GM12878 (cell line): ENCODE data around the gene TBC1D8. TPM values are rescaled to one million over a fixed set of nuclear protein-coding genes. Genes with fewer than 3 reads are reported as not detected.
A peak's percentile ranks its signal among the peaks of the same experiment; 100 is the strongest.

ENCODE experiments used
- ATAC-seq: fragments of 200-7000 bp; cut with Tn5 transposase; 3 replicates; pipeline ENCODE4 v1.9.1; 2020; ENCODE audit warnings: mild to moderate bottlenecking, moderate library complexity
- BruUV-seq: library from RNA; stranded (reverse); fragments of 400-500 nt; replicated peaks from 2 replicates; lab custom pipeline; 2021; lab: Mats Ljungman, UMichigan
- CTCF ChIA-PET: fragments of 300-600 bp; sonication (Branson Sonifier 250); formaldehyde crosslinking; extraction: SDS; loops from one replicate; lab custom pipeline; 2021; ENCODE audit warnings: inconsistent platforms; lab: Yijun Ruan, JAX
- POLR2A ChIA-PET: fragments of 350-600 bp; formaldehyde crosslinking; extraction: SDS; loops from one replicate; lab custom pipeline; 2021; ENCODE audit warnings: inconsistent platforms; lab: Charles Lee
- RAD21 ChIA-PET: fragments of 300-600 bp; sonication (Branson Sonifier 250); formaldehyde crosslinking; loops from one replicate; lab custom pipeline; 2023; ENCODE audit warnings: antibody characterized with exemption; ENCODE audit not compliant: unreplicated experiment; lab: Charles Lee
- SMC1A ChIA-PET: fragments of 300-600 bp; sonication (Branson Sonifier 250); formaldehyde crosslinking; loops from one replicate; lab custom pipeline; 2023; ENCODE audit not compliant: unreplicated experiment, uncharacterized antibody; lab: Charles Lee
- DNase-seq: peaks from one replicate; pipeline ENCODE4 v3.0.0-alpha.2; 2011; ENCODE audit warnings: low read depth, low spot score
- FAIRE-seq: peaks from 3 replicates; lab custom pipeline; 2011; peaks lifted over from hg19 to GRCh38; lab: Jason Lieb, UNC
- H2AFZ ChIP-seq: 2 replicates; pipeline ENCODE4 v1.6.0; 2011; ENCODE audit warnings: low read depth, low read length, control low read depth; ENCODE audit not compliant: control insufficient read depth
- H3K27ac ChIP-seq: 2 replicates; pipeline ENCODE4 v1.5.1; 2011; ENCODE audit warnings: control low read depth; ENCODE audit not compliant: control insufficient read depth, insufficient read depth
- H3K27me3 ChIP-seq, 2 experiments: replicated peaks in 1 of 2; 2 replicates each; pipeline versions ENCODE4 v1.6.0 to v1.6.1; 2011; ENCODE audit warnings: low read length in 1 of 2; ENCODE audit not compliant: control insufficient read depth in 2 of 2, insufficient read depth in 2 of 2
- H3K36me3 ChIP-seq, 2 experiments: 2 replicates each; pipeline ENCODE4 v1.5.1; 2011; ENCODE audit warnings: low read length in 1 of 2; ENCODE audit not compliant: control insufficient read depth in 2 of 2, insufficient read depth in 2 of 2
- H3K4me1 ChIP-seq: 2 replicates; pipeline ENCODE4 v1.6.1; 2011; ENCODE audit warnings: mild to moderate bottlenecking, low read length, moderate library complexity, mixed read lengths; ENCODE audit not compliant: control insufficient read depth, insufficient read depth
- H3K4me2 ChIP-seq: 2 replicates; pipeline ENCODE4 v1.6.0; 2011; ENCODE audit warnings: control low read depth; ENCODE audit not compliant: control insufficient read depth, insufficient read depth
- H3K4me3 ChIP-seq: fragments of 200-600 bp; sonication (generic); 2 replicates; pipeline ENCODE4 v1.5.1; 2016
- H3K79me2 ChIP-seq: 2 replicates; pipeline ENCODE4 v1.6.0; 2011; ENCODE audit warnings: low read length; ENCODE audit not compliant: control insufficient read depth, insufficient read depth
- H3K9ac ChIP-seq: 2 replicates; pipeline ENCODE4 v1.8.0; 2011; ENCODE audit warnings: low read length, control low read depth, mixed read lengths; ENCODE audit not compliant: control insufficient read depth, insufficient read depth
- H3K9me3 ChIP-seq: replicated peaks from 3 replicates; pipeline ENCODE4 v1.5.1; 2011; ENCODE audit warnings: mild to moderate bottlenecking, low read length; ENCODE audit not compliant: control insufficient read depth, insufficient read depth
- H4K20me1 ChIP-seq: 2 replicates; pipeline ENCODE4 v1.6.0; 2011; ENCODE audit not compliant: control insufficient read depth, insufficient read depth
- CBX5 ChIP-seq: sonication (generic); IDR thresholded peaks from 2 replicates; pipeline ENCODE4 v1.6.1; 2016; ENCODE audit warnings: low read depth, moderate library complexity, mild to moderate bottlenecking, inconsistent platforms
- CEBPZ ChIP-seq: fragments of 150-350 bp; IDR thresholded peaks from 2 replicates; pipeline ENCODE4 v1.6.1; 2016; ENCODE audit warnings: low read depth, low read length
- RCOR1 ChIP-seq: conservative IDR thresholded peaks from 2 replicates; pipeline ENCODE4 v1.6.1; 2012; ENCODE audit warnings: low read depth, low read length, improper control_type of control experiment
- SMAD5 ChIP-seq: IDR thresholded peaks from 2 replicates; pipeline ENCODE4 v1.6.1; 2016; ENCODE audit warnings: antibody characterized with exemption, low read depth
- ZBED1 ChIP-seq: IDR thresholded peaks from 2 replicates; pipeline ENCODE4 v1.6.1; 2016; ENCODE audit warnings: borderline replicate concordance
- WGBS: methylation state at CpG from one replicate; pipeline ENCODE4 v1.1.6; 2016; ENCODE audit warnings: low lambda C conversion rate; ENCODE audit not compliant: insufficient replicate concordance, insufficient coverage; ENCODE audit errors: missing lambda C conversion rate; 5-methylcytosine and 5-hydroxymethylcytosine counted together
- in situ Hi-C: fragments of 300-500 bp; cut with MboI; formaldehyde crosslinking; loops from 9 replicates; pipeline ENCODE4 v1.14.3; 2018; ENCODE audit warnings: mixed read lengths
- intact Hi-C: fragments of 100-400 bp; cut with micrococcal nuclease; formaldehyde crosslinking; loops from one replicate; pipeline ENCODE4 v1.14.2; 2022; ENCODE audit not compliant: unreplicated experiment
- polyA plus RNA-seq, 11 experiments: library from polyadenylated mRNA; depleted of rRNA in 4 of 11; unstranded in 6 of 11; stranded (reverse) in 5 of 11; fragments of >200 nt; fragmentation: Nextera tagmentation in 4 of 11; fragmentation: Illumina TruSeq in 1 of 11; extraction: Ambion mirVana in 4 of 11; extraction: Trizol in 1 of 11; gene quantifications; 1 replicate in 1 of 11; 2 replicates in 10 of 11; pipeline versions ENCODE4 v1.2.1 to v1.2.3, GENCODE V29; 2011 to 2016; ENCODE audit warnings: inconsistent platforms in 2 of 11, missing spikeins in 2 of 11, low read depth in 1 of 11
- total RNA-seq, 4 experiments: library from RNA; depleted of rRNA in 3 of 4; stranded (reverse); fragments of >200 nt in 3 of 4; fragmentation: Illumina TruSeq in 1 of 4; extraction: Trizol in 1 of 4; gene quantifications; 2 replicates each; pipeline versions ENCODE4 v1.2.1 to v1.2.3, GENCODE V29; 2013 to 2021

TBC1D8 gene
- total and polyA plus RNA-seq, 10 of the 15 experiments (the other 5 are each of a cell fraction or from before 2014, with no cell fraction given), result 0.80 to 4.9 (median 4.4) TPM

GRCh38 chr2:101193033-101193626 is 41.9 kb upstream of the TBC1D8 start (continued):
- no peak for TF ChIP-seq CEBPZ

- ATAC-seq, result no peak
- ChIA-PET RAD21 (interaction anchor here (0.9 kb wide), 1 partner anchor 15 kb away, joined by 4 read pairs; no protein-coding TSS in a partner anchor), SMC1A (interaction anchor here (0.7 to 0.8 kb wide), 2 partner anchors 178 to 841 kb away, joined by 3 to 4 read pairs; no protein-coding TSS in a partner anchor)
- H3K27ac ChIP-seq, result no peak overlapping the region
- H3K4me1 ChIP-seq, result no peaks in the 10 kb centered on the region
- H3K79me2 ChIP-seq, result no peaks in the 10 kb centered on the region
- no peak overlapping the region for H2AFZ ChIP-seq
- TF ChIP-seq SMAD5 (no peak), ZBED1 (no peak), RCOR1 (no peak), CBX5 (no peak)
- TF ChIP-seq, all 136 proteins: peak for 0
- H3K27me3 ChIP-seq, result no peaks in the 10 kb centered on the region
- H3K9me3 ChIP-seq, result peaks cover 9% of the 10 kb centered on the region; the same call in 2 of the 3 replicates
- in situ Hi-C loops, result no loop called here
- DNase-seq, result no peak
- no peak for FAIRE-seq
- ChIA-PET POLR2A (interaction anchor here (0.5 kb wide), 1 partner anchor 303 kb away, joined by 6 read pairs; no protein-coding TSS in a partner anchor), CTCF (interaction anchor here (0.7 kb wide), 1 partner anchor 12 kb away, joined by 3 read pairs; no protein-coding TSS in a partner anchor)
- H3K36me3 ChIP-seq, result no peaks in the 10 kb centered on the region
- no peaks in the 10 kb centered on the region for H4K20me1 ChIP-seq
- intact Hi-C loops, result no loop called here
- H3K4me3 ChIP-seq, result no peak overlapping the region
- H3K9ac ChIP-seq, result no peak overlapping the region
- H3K4me2 ChIP-seq, result 0 out of 2 replicates have a peak overlapping the region, but pooled peaks have one; percentile 22
- WGBS, result 15% methylated on average over 8 of the region's 9 CpGs
- no TSS peak for BruUV-seq
These were observed 39.8 kb upstream of the TBC1D8 start for GRCh38 chr2:101190747-101191516.
